ENCODE data around the gene ZCCHC3.

ZCCHC3 gene

GRCh38 chr20:298776-299391 lies 1.5 kb downstream of the ZCCHC3 start:
- Histone ChIP-seq H3K27ac (ENCODE audit: low read depth, low read length) (peak overlapping the region; percentile 58; the same call in 1 of the 2 replicates), H3K9me2 (replicated peaks; ENCODE audit: control insufficient read depth, low read length) (no peaks in the 10 kb centered on the region), H3K27me3 (ENCODE audit: control insufficient read depth, low read length) (no peaks in the 10 kb centered on the region), H3K4me1 (ENCODE audit: control insufficient read depth, low read length) (peaks cover 41% of the 10 kb centered on the region), H3K4me2 (ENCODE audit: low read length) (peak overlapping the region; percentile 98), H3K36me3 (ENCODE audit: control insufficient read depth, low read length) (peaks cover 35% of the 10 kb centered on the region), H3K9me3 (ENCODE audit: control insufficient read depth, insufficient read depth, low read length) (no peaks in the 10 kb centered on the region), H3F3A (ENCODE audit: control insufficient read depth, insufficient read depth) (peaks cover 36% of the 10 kb centered on the region), H3K79me2 (ENCODE audit: control insufficient read depth, low read length) (peaks cover 49% of the 10 kb centered on the region), H3K4me3 (ENCODE audit: low read length) (peak overlapping the region; percentile 100), H4K20me1 (ENCODE audit: control insufficient read depth, insufficient read depth, low read depth, low read length) (peaks cover 20% of the 10 kb centered on the region)
- TF ChIP-seq CTCF (IDR thresholded peaks at IDR 0.05; ENCODE audit: low read depth, low read length, poor library complexity, severe bottlenecking) (no peak), EZH2phosphoT487 (IDR thresholded peaks at IDR 0.05; ENCODE audit: borderline replicate concordance, low read length) (no peak)

- H3K79me2 ChIP-seq (ENCODE audit: control insufficient read depth, low read length), result peaks cover 49% of the 10 kb centered on the region
- H3K9me3 ChIP-seq (ENCODE audit: control insufficient read depth, insufficient read depth, low read length), result no peaks in the 10 kb centered on the region
- peaks cover 41% of the 10 kb centered on the region for H3K4me1 ChIP-seq (ENCODE audit: control insufficient read depth, low read length)
- TF ChIP-seq EZH2phosphoT487 (IDR thresholded peaks at IDR 0.05; ENCODE audit: borderline replicate concordance, low read length), result no peak
- TF ChIP-seq CTCF (IDR thresholded peaks at IDR 0.05; ENCODE audit: low read depth, low read length, poor library complexity, severe bottlenecking), result no peak
- peaks cover 35% of the 10 kb centered on the region for H3K36me3 ChIP-seq (ENCODE audit: control insufficient read depth, low read length)
- no peaks in the 10 kb centered on the region for H3K9me2 ChIP-seq (replicated peaks; ENCODE audit: control insufficient read depth, low read length)
- H3K4me2 ChIP-seq (ENCODE audit: low read length), result peak overlapping the region; percentile 98
- H3K4me3 ChIP-seq (ENCODE audit: low read length), result peak overlapping the region; percentile 100
- H4K20me1 ChIP-seq (ENCODE audit: control insufficient read depth, insufficient read depth, low read depth, low read length), result peaks cover 20% of the 10 kb centered on the region
- H3K27me3 ChIP-seq (ENCODE audit: control insufficient read depth, low read length), result no peaks in the 10 kb centered on the region
- H3K27ac ChIP-seq (ENCODE audit: low read depth, low read length), result no peak overlapping the region
- peaks cover 32% of the 10 kb centered on the region for H3F3A ChIP-seq (ENCODE audit: control insufficient read depth, insufficient read depth)
These were observed 3.1 kb downstream of the ZCCHC3 start for GRCh38 chr20:300345-300990.

GRCh38 chr20:301886-302848 lies 4.8 kb downstream of the ZCCHC3 start:
- Histone ChIP-seq H3K9me3 (ENCODE audit: control insufficient read depth, insufficient read depth, low read length) (no peaks in the 10 kb centered on the region), H3K9me2 (replicated peaks; ENCODE audit: control insufficient read depth, low read length) (no peaks in the 10 kb centered on the region), H3K4me2 (ENCODE audit: low read length) (no peak overlapping the region), H3K79me2 (ENCODE audit: control insufficient read depth, low read length) (peaks cover 40% of the 10 kb centered on the region), H3K27ac (ENCODE audit: low read depth, low read length) (no peak overlapping the region), H3F3A (ENCODE audit: control insufficient read depth, insufficient read depth) (peaks cover 27% of the 10 kb centered on the region), H3K4me3 (ENCODE audit: low read length) (no peak overlapping the region), H3K4me1 (ENCODE audit: control insufficient read depth, low read length) (peaks cover 33% of the 10 kb centered on the region), H3K36me3 (ENCODE audit: control insufficient read depth, low read length) (peaks cover 35% of the 10 kb centered on the region), H3K27me3 (ENCODE audit: control insufficient read depth, low read length) (no peaks in the 10 kb centered on the region), H4K20me1 (ENCODE audit: control insufficient read depth, insufficient read depth, low read depth, low read length) (peaks cover 20% of the 10 kb centered on the region)
- no peak for TF ChIP-seq EZH2phosphoT487 (IDR thresholded peaks at IDR 0.05; ENCODE audit: borderline replicate concordance, low read length)
- TF ChIP-seq CTCF (IDR thresholded peaks at IDR 0.05; ENCODE audit: low read depth, low read length, poor library complexity, severe bottlenecking), result no peak
